A549 treated with CORT108297 at 1 μM for 4 hours (cell line): ENCODE results near the gene AURKB. TPM values are rescaled to one million over a fixed set of nuclear protein-coding genes. Genes with fewer than 3 reads are reported as not detected.

Source experiments
- total RNA-seq: library from RNA; stranded (reverse); fragments of 200-300 nt; extraction: Qiagen RNA extraction; gene quantifications from 5 replicates; pipeline ENCODE4 v1.2.3, GENCODE V29; 2022

The AURKB gene
- total RNA-seq, result 156 to 178 TPM (median 158 TPM) in 5 replicates

GRCh38 chr17:8209907-8210760, at the start of gene AURKB:
Gene AURKB, minus strand, starts transcription at chr17:8210575. Its CDS starts 351 bp downstream, at chr17:8210224.

DNA sequence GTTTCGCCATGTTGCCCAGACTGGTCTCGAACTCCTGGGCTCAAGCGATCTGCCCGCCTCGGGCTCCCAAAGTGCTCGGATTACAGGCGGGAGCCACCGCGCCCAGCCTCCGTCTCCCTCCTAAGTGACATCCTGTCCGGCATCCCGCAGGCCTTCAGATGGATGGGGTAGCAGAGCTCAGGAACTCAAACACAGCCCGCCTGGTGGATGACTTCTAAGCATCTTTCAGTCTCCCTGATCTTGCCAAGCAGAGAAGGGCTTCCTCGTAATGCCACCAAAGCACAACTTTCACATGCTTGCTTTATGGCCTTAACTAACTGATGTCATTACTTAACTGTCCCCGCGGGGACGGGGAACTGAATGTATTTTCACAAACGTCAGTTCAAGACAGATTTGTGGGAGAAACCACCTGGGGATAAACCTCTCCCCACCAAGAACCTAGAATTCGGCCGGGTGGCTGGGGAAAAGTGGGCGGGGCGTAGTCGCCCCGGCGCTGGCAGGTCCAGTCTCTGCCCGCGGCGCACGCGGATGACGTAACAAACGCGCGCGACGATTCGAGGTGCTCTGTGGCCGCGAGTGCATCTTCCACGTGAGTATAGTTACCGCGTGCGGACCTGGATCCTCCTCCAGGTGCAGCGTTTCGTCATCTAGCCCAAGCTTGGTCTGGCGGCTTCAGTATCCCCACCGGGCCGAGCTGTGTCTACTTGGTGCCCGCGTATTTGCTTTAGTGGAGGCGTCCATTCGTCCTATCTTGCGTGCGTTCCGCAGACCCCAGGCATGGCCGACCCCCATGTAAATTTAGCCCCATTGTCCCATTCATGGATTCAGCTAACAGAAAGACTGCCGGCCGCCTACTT, 38.6 kb upstream of the AURKB start, which contains the start of gene PFAS:
PFAS (plus strand) TSS at position 539 of the 857 bp plus-strand sequence. CDS start 4,649 bp downstream, outside the sequence.

DNA sequence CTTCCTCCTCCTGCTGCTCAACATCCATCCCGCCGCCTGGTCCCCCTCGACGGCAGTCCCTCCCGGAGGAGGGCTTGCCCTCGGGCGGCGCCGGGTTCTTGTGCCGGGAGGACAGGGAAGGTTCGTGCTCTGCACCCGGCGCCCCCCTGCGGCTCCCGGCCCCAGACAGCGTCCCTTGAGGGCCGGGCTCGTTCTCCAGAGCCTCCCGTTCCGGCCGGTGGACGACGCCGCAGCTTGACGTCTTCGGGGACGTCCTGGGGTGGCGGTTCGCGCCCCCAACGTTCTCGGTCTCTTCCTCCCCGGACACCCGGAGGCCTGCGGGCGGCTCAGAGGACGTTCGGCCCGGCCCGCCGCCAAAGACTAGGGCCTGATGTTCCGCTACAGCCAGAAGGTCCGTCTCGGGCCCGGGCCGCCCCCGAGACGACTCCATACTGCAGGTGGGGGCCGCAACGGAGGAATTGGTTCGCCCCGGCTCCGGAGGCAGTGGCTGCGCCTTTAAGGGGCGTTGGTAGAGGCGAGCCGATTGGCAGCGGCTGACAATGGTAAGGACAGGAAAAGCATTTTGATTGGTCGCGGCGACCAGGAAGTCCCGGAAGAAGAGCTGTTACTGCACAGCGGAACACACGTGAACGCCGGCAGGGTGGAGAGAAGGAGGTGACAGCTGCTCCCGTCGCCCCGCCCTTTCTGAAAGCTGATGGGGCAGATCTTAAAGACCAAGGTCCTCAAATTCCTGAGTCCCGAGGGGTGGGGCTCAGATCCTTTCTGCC, 20.5 kb downstream of the AURKB start, which contains the start of gene BORCS6:
BORCS6 (minus strand) TSS at position 470 of the 767 bp plus-strand sequence; CDS start at position 430, 40 bp downstream.

GRCh38 chr17:8176197-8176940, 34.0 kb downstream of the AURKB start, which contains the start of gene TMEM107:
Gene TMEM107, minus strand, starts transcription at chr17:8176380. Its CDS starts 94 bp downstream, at chr17:8176286.

GRCh38 chr17:8162233-8162996, 48.0 kb downstream of the AURKB start, which contains the start of gene VAMP2:
Gene VAMP2, minus strand, starts transcription at chr17:8162948. Its CDS starts 69 bp downstream, at chr17:8162879.

Other genes starting within 250 kb of the AURKB start
- gene GUCY2D, start 208.0 kb downstream of the AURKB start, total RNA-seq, result 0.07 to 0.40 TPM (median 0.11 TPM) in 4 of 5 replicates, not detected in the other
- 0.03 to 0.05 TPM (median 0.04 TPM) in 3 of 5 replicates, not detected in the others for gene ALOX15B, start 171.5 kb downstream of the AURKB start, total RNA-seq
- 1.3 to 2.1 TPM (median 1.6 TPM) in 5 replicates for gene ALOX12B, start 122.9 kb downstream of the AURKB start, total RNA-seq
- gene ALOXE3, start 92.1 kb downstream of the AURKB start, total RNA-seq, result 5.8 to 9.3 TPM (median 8.0 TPM) in 5 replicates
- gene HES7, start 86.5 kb downstream of the AURKB start, total RNA-seq, result 1.6 to 3.7 TPM (median 3.1 TPM) in 5 replicates
- 19.4 to 22.8 TPM (median 21.1 TPM) in 5 replicates for gene PER1, start 58.2 kb downstream of the AURKB start, total RNA-seq
- gene VAMP2, start 47.6 kb downstream of the AURKB start, total RNA-seq, result 20.8 to 30.3 TPM (median 26.2 TPM) in 5 replicates
- gene TMEM107, start 34.2 kb downstream of the AURKB start, total RNA-seq, result 18.9 to 23.4 TPM (median 20.9 TPM) in 5 replicates
- 5.4 to 9.0 TPM (median 8.1 TPM) in 5 replicates for gene BORCS6, start 20.4 kb downstream of the AURKB start, total RNA-seq
- 11.3 to 21.2 TPM (median 17.1 TPM) in 5 replicates for gene CTC1, start 37.5 kb upstream of the AURKB start, total RNA-seq
- 47.8 to 55.0 TPM (median 53.4 TPM) in 5 replicates for gene PFAS, start 38.7 kb upstream of the AURKB start, total RNA-seq
- gene RANGRF, start 78.1 kb upstream of the AURKB start, total RNA-seq, result 36.6 to 48.2 TPM (median 47.6 TPM) in 5 replicates
- gene SLC25A35, start 84.8 kb upstream of the AURKB start, total RNA-seq, result 5.9 to 9.1 TPM (median 7.4 TPM) in 5 replicates
- 0.03 TPM in 1 of 5 replicates, not detected in the others for gene ARHGEF15, start 99.7 kb upstream of the AURKB start, total RNA-seq
- not detected in 5 replicates for gene ODF4, start 129.3 kb upstream of the AURKB start, total RNA-seq
- 3,440 to 4,568 TPM (median 3,797 TPM) in 5 replicates for gene RPL26, start 172.6 kb upstream of the AURKB start, total RNA-seq
- not detected in 5 replicates for gene RNF222, start 187.3 kb upstream of the AURKB start, total RNA-seq
- gene NDEL1, start 225.3 kb upstream of the AURKB start, total RNA-seq, result 53.5 to 69.0 TPM (median 61.5 TPM) in 5 replicates